GM19023 (cell line): ENCODE results near the gene LMX1B.
"Not testable (repeated sequence)": the region's sequence is repeated elsewhere in the genome, so short reads cannot be mapped to it uniquely, and the experiment has no call there.

Source experiments
- ATAC-seq: cut with Tn5 transposase; IDR thresholded peaks from one replicate; pipeline ENCODE4 v1.9.1; 2021; ENCODE audit warnings: mild to moderate bottlenecking, moderate library complexity; ENCODE audit not compliant: unreplicated experiment

Gene LMX1B

DNA sequence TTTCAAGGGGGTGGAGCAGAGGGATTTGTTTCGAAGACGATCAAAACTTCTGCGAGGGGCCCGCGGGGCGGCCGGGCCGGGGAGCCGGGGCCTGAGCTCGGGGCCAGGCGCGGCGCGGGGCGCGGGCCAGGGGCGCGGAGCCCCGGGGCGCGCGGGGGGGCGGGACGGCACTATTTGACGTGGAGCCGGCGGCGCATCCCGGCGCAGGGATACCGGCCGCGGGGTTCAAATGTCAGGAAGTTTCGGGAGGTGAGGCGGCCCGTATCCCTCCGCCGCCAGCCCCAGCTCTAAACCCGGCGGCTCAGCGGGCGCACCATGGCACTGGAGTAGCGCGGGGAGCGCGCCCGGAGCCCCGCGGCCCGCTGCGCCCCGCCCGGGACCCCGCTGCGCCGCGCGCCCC lies at the start of gene LMX1B:
TSS of gene LMX1B (plus strand) at position 278 of the 400 bp plus-strand sequence. CDS start 522 bp downstream, outside the sequence.
- no peak for ATAC-seq

DNA sequence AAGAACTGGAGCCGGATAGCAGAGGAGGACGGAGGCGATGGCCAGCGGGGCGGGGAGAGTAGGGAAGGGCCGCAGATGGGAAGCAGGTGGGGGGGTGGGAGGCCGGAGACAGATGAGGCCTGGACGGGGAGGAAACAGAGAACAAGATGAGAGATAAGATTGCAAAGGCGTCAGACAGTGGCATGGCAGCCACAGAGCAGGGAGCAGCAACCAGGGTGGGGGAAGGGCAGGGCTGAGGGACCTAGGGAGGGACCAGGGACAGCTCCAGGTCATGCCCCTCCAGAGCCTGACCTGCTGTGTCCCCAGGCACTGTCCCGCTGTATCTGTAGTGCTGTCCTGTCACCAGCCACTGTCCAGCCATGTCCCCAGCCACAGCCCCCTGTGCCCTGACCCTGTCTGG lies 49.6 kb upstream of the LMX1B start:
- no peak for ATAC-seq

DNA sequence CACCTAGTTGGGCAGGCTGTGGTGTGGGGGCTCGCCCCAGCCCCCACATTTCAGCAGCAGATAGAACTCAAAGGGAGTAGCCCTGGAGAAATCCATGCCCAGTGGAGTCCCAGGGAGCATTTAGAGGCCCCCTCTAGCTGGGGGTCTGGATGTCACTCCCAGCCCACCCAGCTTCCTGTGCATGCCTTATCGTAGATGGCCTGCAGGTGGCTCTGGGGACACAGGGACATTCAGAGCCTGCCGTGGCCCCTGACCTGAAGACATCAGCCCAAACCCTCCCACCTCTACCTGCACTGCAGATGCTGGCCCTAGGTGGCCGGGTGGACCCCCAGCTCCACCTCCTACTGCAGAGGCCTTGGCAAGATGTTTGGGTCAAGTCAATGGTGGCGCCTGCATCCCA lies 49.0 kb upstream of the LMX1B start:
- ATAC-seq: no peak

DNA sequence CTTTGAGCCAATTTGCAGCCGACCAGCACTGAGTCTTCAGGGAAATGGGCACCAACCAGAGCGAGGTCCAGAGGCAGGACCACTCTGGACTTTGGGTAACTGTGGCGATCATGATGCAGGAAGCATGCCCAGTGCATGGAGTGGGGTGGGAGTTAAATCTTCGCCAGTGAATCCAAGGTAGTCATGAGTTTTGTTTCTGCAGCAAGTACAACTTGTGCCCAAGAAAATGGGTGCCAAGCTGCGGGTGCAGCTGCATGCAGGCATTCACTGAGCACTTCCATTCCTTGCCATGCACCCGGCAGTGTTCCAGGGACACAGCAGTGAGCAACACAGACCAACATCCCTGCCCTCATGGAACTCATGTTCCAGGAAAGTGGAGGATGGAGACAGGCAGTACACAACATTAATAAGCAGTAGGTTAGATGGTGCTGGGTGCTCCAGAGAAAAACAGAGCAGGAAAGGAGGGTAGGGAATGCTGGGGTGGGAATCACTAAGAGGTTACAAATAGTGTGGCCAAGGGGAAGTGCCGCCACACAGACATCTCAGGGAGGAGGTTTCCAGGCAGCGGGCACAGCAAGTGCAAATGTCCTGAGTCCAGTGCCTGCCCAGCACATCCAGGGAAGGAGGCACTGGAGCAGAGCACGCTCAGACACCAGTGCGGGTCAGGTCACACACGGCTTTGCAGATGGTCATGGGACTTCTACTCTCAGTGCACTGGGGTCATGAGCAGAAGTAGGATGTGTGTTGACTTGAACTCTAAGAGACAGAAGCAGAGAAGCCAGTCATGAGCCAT lies 48.2 kb upstream of the LMX1B start:
- ATAC-seq: no peak

DNA sequence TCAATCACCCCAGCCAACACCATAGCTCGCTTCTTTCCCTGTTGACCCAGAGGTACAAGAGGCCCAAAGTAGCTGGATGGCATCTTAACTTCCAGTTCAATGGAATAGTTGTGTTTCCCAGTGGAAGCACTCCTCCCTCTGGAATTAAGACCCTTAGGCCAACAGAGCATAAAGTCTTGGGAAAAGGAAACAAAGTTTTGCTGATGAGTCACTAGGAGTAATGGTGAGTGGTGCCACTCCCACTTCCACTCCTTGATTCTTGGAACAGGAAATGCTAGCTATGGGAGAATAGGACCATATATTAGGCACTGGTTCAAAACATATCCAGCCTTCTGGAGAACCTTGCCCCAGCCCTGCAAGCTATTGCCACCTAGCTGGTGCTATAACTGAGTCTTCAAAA lies 44.7 kb upstream of the LMX1B start:
- no peak for ATAC-seq

DNA sequence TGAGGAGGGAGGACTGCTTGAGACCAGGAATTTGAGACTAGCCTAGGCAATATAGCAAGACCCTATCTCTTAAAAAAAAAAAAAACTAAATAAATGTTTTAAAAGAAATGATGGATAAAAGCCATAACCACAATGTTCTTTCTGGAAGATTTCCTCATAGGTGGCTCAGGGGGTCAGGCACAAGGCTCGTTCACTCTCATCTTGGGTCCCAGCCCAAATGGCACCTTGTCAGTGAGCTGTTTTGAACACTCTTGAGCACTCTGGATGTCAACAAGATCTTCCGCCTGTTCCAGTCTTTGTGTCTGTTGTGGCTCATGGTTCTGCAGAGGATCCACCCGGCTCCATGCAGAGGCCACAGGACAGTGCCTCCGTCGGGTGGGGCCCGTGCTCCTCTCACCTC lies 35.7 kb upstream of the LMX1B start:
- no peak for ATAC-seq

DNA sequence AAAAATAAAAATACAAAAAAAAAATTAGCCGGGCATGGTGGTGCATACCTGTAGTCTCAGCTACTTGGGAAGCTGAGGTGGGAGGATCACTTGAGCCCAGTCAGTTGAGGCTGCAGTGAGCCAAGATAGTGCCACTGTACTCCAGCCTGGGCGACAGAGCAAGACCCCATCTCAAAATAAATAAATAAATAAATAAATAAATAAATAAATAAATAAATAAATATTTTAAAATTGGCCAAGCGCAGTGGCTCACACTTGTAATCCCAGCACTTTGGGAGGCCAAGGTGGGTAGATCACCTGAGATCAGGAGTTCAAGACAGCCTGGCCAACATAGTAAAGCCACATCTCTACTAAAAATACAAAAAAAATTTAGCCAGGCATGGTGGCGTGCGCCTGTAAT lies 33.4 kb upstream of the LMX1B start:
- ATAC-seq: not testable (repeated sequence)

DNA sequence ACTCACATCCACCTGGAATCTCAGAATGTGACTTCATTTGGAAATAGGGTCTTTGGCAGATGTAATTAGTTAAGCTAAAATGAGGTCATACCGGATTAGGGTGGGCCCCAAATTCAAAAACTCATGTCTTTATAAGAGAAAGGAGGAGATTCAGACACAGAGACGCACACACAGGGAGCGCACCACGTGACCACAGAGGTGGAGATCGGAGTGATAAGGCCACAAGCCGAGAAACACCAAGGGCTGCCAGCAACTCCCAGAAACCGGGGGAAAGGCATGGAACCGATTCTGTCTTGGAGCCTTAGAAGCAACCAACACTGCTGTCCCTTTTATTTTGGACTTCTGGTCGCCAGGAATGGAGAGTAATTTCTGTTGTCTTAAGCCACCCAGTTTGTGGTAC lies 31.8 kb upstream of the LMX1B start:
- no peak for ATAC-seq

DNA sequence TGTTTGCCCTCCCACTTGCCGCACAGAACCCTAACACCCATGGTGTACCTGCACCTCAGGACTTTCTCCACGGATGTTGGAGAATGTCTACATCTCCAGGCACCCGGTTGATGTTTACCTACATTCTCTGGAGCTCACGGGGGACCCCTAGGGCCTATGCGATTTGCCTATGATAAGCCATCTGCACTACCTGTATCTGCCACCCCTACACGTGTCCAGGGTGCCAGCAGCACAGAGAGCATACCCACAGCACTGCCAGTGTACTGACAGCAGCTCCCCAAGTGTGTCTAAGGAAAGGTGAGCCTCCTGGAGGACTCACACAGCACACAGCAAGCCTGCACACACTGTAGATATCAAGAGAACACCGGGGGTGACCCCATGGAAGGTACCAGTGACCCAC lies 31.3 kb upstream of the LMX1B start:
- ATAC-seq: no peak

DNA sequence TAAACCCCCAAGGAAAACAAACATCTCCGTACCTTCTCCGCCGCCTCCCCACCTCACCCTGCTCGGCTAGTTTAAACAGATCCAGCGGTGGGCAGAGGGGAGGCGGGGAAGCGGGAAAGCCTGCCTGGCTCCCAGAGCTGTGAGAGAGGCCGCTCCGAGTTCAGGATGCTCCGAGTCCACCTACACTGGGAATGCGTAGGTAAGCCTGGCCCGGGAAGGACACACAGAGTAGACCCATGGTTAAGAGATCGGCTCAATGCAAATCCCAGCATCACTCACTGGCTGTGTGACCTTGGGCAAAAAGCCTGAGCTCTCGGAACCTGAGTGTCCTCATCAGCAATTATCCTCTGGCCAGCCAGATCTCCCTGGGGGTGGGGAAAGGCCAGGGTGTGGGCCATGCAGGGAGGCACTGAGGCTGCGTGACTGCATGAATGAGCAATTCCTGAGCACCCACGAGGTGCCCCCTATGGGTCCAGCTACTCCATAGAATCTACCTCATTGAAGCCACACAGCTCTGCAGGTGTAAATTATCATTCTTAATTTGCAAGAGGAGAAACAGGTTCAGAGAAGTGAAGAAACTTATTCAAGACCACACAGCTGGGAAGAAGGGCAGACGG lies 30.5 kb upstream of the LMX1B start:
- no peak for ATAC-seq

DNA sequence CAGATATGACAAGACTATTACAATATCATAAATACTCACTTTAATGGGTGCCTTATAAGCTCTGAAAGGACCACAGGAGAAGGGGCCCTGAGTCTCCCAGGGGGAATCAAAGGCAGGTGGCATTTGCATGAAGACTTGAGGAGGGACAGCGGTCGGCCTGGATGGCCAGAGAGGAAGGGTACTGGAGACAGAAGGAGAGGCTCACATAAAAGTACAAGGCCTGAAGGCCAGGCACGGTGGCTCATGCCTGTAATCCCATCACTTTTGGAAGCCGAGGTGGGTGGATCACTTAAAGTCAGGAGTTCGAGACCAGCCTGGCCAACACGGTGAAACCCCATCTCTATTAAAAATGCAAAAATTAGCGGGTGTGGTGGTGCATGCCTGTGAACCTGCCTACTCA lies 29.1 kb upstream of the LMX1B start:
- ATAC-seq: no peak

DNA sequence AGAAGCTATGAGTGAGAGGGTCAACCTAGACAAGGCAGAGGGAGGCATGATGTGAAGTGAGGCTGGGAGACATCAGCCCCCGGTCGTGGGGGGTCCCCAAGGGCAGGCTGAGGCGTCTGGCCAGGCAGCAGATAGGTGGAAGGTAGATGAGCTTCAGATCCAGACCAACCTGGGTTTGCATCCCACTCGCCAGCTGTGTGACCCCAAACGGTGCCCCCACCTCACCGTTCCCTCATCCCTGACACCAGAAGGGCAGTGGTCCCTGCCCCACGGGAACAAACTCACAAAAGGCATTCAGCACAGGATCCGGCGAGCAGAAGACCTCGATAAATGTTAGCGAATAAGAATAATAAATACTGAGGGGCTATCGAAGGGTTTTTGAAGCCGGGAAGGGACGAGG lies 27.5 kb upstream of the LMX1B start:
- ATAC-seq: no peak

DNA sequence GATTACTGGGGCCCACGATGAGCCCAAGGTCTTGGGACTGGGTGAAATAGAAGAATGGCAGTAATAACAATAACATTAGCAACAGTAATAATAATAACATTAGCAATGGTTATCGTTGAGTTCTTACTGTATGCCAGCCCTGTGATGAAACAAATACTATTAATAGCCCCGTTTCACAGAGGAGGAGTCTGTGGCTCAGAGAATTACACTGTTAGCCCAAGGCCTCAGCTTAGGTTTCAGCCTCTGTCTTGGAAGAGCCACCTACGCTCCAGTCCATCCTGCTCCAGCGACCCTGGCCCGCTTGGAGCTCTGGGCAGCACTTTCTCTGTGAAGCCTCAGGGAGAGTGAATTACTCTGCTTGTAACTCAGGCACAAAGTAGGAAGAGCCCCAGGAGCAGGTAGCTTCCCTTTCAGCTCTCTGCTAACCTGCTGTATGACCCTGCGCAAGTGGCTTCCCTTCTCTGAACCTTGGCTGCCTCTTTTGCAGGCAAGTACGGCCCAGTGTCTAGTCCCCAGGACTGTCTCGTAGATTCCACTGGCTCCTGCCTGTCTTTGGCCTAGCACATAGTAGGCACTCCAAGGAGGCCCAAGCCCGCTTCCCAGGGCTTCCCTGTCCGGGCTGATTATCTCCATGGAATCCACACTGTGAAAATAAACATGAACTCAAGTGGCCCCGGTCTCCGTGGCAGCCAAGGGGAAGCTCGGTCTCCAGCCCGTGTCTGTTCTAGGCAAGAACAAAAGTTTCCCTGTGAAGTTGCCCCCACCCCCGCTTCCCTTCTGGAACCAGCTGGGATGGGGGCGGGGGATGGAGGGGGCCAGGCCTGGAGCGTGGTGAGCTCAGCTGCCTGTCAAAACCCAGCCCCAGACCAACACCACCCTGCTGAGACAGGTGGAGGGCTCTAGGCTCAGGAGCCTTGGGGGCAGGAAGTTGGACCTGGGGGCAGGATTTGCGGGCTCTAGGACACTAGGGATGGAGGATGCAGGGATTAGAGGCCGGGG lies 26.2 kb upstream of the LMX1B start:
- no peak for ATAC-seq

DNA sequence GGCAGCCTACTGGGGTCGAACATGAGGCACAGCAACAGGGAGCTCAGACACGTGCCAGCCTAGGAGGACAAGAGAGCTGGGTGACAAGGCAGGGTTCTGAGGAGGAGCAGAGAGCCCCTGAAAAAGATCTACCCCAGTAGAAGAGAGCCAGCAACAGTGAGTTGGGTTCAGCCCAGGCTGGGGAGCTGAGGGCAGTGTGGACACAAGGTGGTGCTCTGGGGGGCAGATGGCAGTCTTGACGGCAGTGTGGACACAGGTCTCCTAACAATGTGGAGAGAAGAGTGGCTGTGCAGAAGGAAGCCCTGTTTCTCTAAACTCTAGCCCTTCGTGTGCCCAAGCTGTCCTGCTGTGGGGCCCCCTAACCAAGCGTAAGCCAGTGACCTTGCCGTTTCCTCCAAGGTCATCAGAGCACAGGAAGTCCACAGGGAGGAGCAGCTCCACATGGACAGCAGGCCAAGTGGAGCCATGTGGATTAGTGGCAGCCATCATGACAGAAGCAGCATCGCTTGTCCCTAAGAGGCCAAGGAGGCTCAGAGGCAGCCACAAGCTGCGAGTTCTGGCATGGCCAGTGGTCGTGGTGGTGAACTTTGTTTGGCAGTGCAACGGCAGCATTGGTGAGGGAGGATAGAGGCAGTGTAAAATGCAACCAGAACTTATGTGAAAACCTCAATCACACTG lies 25.1 kb upstream of the LMX1B start:
- ATAC-seq: no peak

DNA sequence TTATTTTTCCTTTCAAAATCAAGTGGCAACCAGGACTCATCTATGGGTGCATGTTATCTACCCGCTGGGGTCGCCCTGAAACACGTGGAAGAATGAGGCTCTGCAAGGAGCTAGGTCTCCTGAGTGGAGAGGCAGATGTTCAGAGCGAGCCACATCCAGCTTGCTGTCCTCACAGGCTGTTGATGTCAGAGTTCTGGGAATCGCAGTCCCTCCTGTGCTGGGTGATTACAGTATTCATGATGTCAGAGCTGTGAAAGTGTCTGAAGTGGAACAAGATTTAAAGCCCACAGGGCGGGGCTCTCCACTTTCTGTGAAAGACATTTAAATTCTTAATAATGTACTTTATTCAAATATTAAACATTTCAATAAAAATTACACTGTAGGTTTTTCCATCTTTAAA lies 24.4 kb upstream of the LMX1B start:
- ATAC-seq: no peak

DNA sequence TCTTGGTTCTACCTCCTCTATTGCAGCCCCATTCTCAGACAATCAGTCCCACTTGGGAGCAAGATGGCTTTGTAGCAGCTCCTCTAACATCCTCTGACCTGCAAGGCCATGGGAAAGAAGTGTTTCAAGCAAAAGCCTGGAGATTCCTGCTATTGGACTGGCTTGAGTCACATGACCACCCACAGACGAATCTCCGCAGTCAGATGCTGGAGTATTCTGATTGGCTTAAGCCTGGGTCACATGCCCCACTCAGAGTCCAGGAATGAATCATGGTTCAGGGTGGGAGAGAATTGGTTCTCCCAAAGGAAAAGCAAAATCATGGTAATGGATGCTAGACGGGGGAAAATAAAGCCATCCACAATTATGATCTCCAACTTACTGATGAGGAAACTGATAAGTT lies 22.6 kb upstream of the LMX1B start:
- no peak for ATAC-seq

DNA sequence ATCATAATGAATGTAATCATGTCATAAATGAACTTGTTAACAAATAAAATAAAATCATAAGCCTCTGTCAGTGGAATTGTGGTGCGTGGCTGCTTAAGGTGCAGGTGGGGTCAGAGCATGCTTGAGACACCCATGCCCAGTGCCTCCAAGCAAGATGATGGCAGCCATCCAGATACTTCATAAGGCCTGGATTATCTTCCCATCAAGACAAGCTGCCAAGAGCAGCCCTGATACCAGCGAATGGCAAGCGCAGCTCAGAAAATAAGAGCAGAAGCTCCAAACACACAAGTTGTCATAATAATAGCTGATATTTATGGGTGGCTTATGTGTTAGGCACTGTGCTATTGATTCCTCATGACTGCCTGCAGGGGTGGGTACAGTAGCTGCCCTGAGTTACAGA lies 21.8 kb upstream of the LMX1B start:
- ATAC-seq: no peak

DNA sequence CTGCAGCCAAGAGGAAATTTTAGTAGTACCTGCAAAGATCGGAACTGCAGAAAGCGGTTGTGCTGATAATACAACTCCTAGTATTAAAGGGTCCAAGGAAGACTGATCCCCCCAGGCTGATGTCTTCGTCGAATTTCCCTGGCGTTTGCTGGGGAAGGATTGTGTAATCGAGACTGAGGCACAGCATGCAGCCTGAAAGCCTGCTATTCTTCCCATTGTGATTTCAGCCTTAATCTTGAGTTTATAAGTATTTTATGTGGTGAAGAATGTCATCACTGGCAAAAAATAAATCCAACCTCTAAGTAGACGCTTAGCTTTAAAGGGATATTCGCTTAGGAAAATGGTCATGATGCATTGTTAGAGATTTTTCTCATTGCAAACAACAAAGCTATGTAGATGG lies 21.3 kb upstream of the LMX1B start:
- ATAC-seq: no peak

DNA sequence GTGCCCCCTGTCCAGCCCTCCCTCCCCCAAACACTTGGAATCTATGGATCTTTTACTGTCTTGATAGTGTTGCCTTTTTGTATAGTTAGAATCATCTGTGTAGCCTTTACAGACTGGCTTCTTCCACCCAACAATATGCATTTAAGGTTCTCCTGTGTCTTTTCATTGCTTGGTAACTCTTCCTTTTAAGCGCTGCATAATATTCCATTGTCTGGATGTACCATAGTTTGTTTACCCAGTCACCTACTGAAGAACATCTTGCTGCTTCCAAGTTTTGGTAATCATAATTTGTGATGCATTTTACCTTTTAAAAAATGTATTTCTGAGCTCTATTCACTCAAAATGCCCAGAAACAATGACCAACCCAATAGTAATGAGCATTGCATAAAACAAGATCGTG lies 17.7 kb upstream of the LMX1B start:
- ATAC-seq: no peak

DNA sequence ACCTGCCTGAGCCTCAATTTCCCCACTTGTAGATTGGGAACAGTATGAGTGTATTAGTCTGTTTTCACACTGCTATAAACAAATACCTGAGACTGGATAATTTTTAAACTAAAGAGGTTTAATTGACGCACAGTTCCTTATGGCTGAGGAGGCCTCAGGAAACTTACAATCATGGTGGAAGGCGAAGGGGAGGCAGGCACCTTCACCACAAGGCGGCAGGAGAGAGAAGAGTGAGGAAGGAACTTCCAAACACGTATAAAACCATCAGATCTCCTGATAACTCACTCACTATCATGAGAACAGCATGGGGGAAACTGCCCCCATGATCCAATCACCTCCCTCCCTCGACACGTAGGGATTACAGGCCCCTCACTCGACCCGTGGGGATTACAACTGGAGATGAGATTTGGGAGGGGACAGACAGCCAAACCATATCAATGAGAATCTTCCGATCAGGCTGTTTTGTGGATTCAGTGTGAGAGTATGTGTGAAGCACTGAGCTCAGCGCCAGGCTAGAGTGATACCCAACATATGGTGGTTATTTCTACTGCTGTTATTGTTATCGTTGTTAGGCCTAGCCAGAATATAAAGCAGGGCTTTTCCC lies 14.6 kb upstream of the LMX1B start:
- ATAC-seq: no peak
